SU-DHL-6 (cell line): Measurements from ENCODE around the gene GMDS.

Source experiments
- CTCF ChIP-seq: fragments of 200-600 bp; sonication (generic); IDR thresholded peaks from one replicate; pipeline ENCODE4 v1.5.1; 2017; ENCODE audit warnings: antibody characterized with exemption, mild to moderate bottlenecking, low read length, moderate library complexity; ENCODE audit not compliant: insufficient read depth, poor library complexity, severe bottlenecking
- EZH2phosphoT487 ChIP-seq: fragments of 200-600 bp; sonication (generic), shearing (Covaris generic); conservative IDR thresholded peaks from 2 replicates; pipeline ENCODE4 v1.6.1; 2018; ENCODE audit warnings: mild to moderate bottlenecking, antibody characterized with exemption, low read length, moderate library complexity, mixed read lengths

GRCh38 chr6:1986454-1987243 lies 258.8 kb downstream of the GMDS start:
- TF ChIP-seq CTCF (no peak), EZH2phosphoT487 (no peak)
